Pancreas (tissue), 10 donors: Measurements from ENCODE around the gene UBXN1. TPM values are rescaled to one million over a fixed set of nuclear protein-coding genes. Genes with fewer than 3 reads are reported as not detected.
A peak's percentile ranks its signal among the peaks of the same experiment; 100 is the strongest.

Experiments used
- ATAC-seq, 4 donors: fragments of 200-7000 bp; cut with Tn5 transposase; one replicate each; pipeline versions ENCODE4 v1.8.0 to v1.9.1; 2020; ENCODE audit warnings: mild to moderate bottlenecking in 4 of 4, moderate library complexity in 4 of 4
- DNase-seq, 6 donors: peaks; one replicate each; pipeline ENCODE4 v3.0.0-alpha.2; 2020
- FAIRE-seq: peaks from 2 replicates; lab custom pipeline; 2012; peaks lifted over from hg19 to GRCh38; lab: Jason Lieb, UNC
- H3K27ac ChIP-seq, 4 donors: fragments of 200-600 bp; sonication (generic); 1 replicate in 3 of 4; 2 replicates in 1 of 4; pipeline versions ENCODE4 v1.5.0 to v1.8.0; 2020
- H3K27me3 ChIP-seq, 4 donors: fragments of 200-600 bp; one replicate each; pipeline ENCODE4 v1.8.0; 2021
- H3K36me3 ChIP-seq, 3 donors: fragments of 200-600 bp; sonication (generic) in 1 of 3; one replicate each; pipeline versions ENCODE4 v1.5.0 to v1.8.0; 2020 to 2021
- H3K4me1 ChIP-seq, 3 donors: fragments of 200-600 bp; one replicate each; pipeline ENCODE4 v1.8.0; 2021
- H3K4me3 ChIP-seq, 4 donors: fragments of 200-600 bp; sonication (generic) in 2 of 4; one replicate each; pipeline versions ENCODE4 v1.5.0 to v1.8.0; 2020 to 2021
- H3K9me3 ChIP-seq, 4 donors: fragments of 200-600 bp; one replicate each; pipeline ENCODE4 v1.8.0; 2021
- WGBS, 2 donors: extraction: QIAGEN DNeasy Blood & Tissue Kit; methylation state at CpG; one replicate each; pipeline ENCODE4 v1.1.7; 2013; 5-methylcytosine and 5-hydroxymethylcytosine counted together
- intact Hi-C, 3 donors: fragments of 100-400 bp; cut with DNase I; formaldehyde crosslinking; loops; one replicate each; pipeline versions ENCODE4 v1.11.1 to v1.14.2; 2022
- polyA plus RNA-seq, 2 donors: library from polyadenylated mRNA; stranded (reverse); fragments of 200-250 nt; gene quantifications; one replicate each; pipeline ENCODE4 v1.2.3, GENCODE V29; 2013
- total RNA-seq, 6 donors: library from RNA; stranded (reverse); fragmentation: NEBNext Ultra II Directional in 4 of 6; extraction: Animal tissue kit (Norgen Biotek cat#: 25700) in 4 of 6; gene quantifications; one replicate each; pipeline versions ENCODE4 v1.2.1 to v1.2.4, GENCODE V29; 2021 to 2023
- TF ChIP-seq, protein P1 (sequence below), 4 donors: fragments of 200-600 bp; sonication (generic) in 3 of 4; IDR thresholded peaks; one replicate each; pipeline versions ENCODE4 v1.5.0 to v1.8.0; 2021; ENCODE audit warnings: antibody characterized with exemption in 4 of 4
- donor health status: healthy with polysubstance abuse.
- donor health status: DM: no; HTN: no; CAD: no; lungs with moderate emphysema.
- donor health status: DM: no; HTN: no; CAD: no.
- donor health status: control.
- donor health status: control.
- donor health status: Bipolar disorder and iron deficiency.
- donor health status: DM: yes; HTN: yes; CAD: no.
- donor health status: DM: no; HTN: no; CAD: no.
- donor health status: DM: no; HTN: no; CAD: no.
- donor health status: DM: yes; HTN: yes; CAD: no.

The UBXN1 gene
- total and polyA plus RNA-seq, 8 donors, result 37.7 to 104 (median 60.0) TPM

DNA sequence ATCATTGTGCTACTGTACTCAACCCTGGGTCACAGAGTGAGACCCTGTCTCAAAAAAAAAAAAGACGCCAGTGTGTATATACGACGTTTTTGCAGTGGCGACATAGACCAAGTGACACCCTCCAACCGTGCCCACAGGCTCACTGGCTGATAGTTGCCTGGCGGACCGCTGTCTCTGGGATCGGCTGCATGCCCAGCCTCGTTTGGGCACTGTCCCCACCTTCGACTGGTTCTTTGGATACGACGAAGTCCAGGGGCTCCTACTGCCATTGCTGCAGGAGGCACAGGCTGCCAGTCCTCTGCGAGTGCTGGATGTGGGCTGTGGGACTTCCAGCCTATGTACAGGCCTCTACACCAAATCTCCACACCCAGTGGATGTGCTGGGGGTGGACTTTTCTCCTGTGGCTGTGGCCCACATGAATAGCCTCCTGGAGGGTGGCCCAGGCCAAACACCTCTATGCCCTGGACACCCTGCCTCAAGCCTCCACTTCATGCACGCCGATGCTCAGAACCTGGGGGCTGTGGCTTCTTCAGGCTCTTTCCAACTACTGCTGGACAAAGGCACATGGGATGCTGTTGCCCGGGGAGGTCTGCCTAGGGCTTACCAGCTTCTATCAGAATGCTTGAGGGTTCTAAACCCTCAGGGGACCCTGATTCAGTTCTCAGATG is 12.5 kb downstream of the UBXN1 start:
- Histone ChIP-seq H3K36me3 (no peaks in the 10 kb centered on the region), H3K4me1 (peaks cover 0 to 40% (median 18%) of the 10 kb centered on the region in 3 donors), H3K9me3 (no peaks in the 10 kb centered on the region), H3K27me3 (no peaks in the 10 kb centered on the region), H3K27ac (peak overlapping the region; percentile 51 to 84 (median 80)), H3K4me3 (peak overlapping the region; percentile 48 to 79 (median 72))
- ATAC-seq, result no peak
- intact Hi-C loops, result no loop called here
- no peak for FAIRE-seq
- peak in 1 of 6 donors; percentile 40 for DNase-seq
- WGBS, 2 donors, result 32 to 50% methylated on average over 16 of the region's 16 CpGs
- TF ChIP-seq, protein P1, sequence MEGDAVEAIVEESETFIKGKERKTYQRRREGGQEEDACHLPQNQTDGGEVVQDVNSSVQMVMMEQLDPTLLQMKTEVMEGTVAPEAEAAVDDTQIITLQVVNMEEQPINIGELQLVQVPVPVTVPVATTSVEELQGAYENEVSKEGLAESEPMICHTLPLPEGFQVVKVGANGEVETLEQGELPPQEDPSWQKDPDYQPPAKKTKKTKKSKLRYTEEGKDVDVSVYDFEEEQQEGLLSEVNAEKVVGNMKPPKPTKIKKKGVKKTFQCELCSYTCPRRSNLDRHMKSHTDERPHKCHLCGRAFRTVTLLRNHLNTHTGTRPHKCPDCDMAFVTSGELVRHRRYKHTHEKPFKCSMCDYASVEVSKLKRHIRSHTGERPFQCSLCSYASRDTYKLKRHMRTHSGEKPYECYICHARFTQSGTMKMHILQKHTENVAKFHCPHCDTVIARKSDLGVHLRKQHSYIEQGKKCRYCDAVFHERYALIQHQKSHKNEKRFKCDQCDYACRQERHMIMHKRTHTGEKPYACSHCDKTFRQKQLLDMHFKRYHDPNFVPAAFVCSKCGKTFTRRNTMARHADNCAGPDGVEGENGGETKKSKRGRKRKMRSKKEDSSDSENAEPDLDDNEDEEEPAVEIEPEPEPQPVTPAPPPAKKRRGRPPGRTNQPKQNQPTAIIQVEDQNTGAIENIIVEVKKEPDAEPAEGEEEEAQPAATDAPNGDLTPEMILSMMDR (IDR thresholded peaks at IDR 0.05), result no peak

DNA sequence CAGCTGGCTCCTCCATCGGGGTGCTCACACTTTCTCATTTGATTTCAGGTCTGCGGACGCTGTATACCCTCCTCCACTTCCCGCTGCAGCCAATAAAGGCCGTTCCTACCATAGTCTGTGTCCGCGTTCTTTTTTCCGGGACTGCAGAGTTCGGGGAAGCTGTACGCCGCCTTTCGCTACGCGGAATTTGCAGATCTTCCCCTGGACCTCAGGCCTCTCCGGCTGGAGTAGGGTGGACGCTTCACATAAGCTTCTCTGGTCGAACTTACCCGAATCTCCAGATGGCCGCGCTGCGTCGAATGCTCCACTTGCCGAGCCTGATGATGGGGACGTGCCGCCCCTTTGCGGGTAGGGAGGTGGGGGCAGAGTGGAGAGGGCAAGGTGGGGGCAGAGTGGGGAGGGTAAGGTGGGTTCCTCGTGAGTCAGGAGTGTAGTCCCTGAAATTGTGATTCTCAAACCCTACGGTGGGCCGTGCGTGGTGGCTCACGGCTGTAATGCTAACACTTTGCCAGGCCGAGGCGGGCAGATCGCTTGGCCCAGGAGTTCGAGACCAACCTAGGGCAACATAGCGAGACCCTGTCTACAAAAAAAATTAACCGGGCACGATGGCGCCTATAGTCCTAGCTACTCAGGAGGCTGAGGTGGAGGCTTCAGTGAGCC is 13.1 kb downstream of the UBXN1 start:
- 1 to 4% methylated on average over 39 of the region's 39 CpGs for WGBS, 2 donors
- peak in 5 of 6 donors; percentile 56 to 85 (median 58) for DNase-seq

DNA sequence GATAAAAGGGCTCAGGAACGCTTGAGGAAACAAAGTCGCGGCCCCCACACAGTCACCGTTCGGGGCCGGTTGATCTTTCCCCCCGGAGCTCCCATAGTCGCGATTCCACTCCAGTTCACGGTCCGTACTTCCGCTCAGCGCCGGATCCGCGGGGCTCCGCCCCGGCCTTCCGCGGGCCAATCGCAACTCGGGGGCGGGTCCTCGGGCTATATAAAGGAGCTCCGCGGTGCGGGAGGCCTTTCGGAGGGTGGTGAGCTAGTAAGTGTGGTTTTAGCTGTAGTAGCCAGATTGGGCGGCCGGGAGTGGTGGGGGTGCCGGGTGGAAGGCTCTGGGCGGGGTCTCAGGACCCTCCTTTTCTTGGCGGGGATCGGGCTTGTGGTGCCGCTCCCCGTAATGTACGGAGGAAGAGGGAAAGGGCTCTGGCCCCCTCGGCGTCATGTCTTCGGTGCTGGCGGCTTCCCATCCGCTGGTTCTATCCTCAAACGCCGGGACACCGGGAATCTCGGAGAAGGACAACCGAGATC is 13.7 kb downstream of the UBXN1 start, which contains the start of the genes C11orf98 and CSKMT:
Gene C11orf98, minus strand, starts transcription at position 136 of the 524 bp plus-strand sequence. Its CDS starts 41 bp downstream, at position 95.
Gene CSKMT, plus strand, starts transcription at position 238 of the 524 bp plus-strand sequence. CDS start 568 bp downstream, outside the sequence.
- intact Hi-C loops, result no loop called here
- TF ChIP-seq, protein P1 (IDR thresholded peaks at IDR 0.05), result no peak
- ATAC-seq (peak; percentile 94 to 98 (median 96)), FAIRE-seq (no peak), DNase-seq (peak; percentile 92 to 98 (median 96))
- peak within 1 kb of the TSS; percentile 51 to 84 (median 80) for H3K27ac ChIP-seq
- H3K9me3 ChIP-seq, result no peaks in the 10 kb centered on the region
- peaks cover 0 to 32% (median 12%) of the 10 kb centered on the region in 3 donors for H3K4me1 ChIP-seq
- WGBS, 2 donors, result 0 to 1% methylated on average over 42 to 47 of the region's 47 CpGs
- H3K4me3 ChIP-seq, result peak within 1 kb of the TSS; percentile 48 to 79 (median 72)
- H3K27me3 ChIP-seq, result no peaks in the 10 kb centered on the region
- no peaks in the 10 kb centered on the region for H3K36me3 ChIP-seq

More for the DNA sequence above, 13.1 kb downstream of the UBXN1 start:
- Histone ChIP-seq H3K4me3 (peak overlapping the region; percentile 48 to 79 (median 72)), H3K4me1 (peaks cover 0 to 38% (median 15%) of the 10 kb centered on the region in 3 donors), H3K36me3 (no peaks in the 10 kb centered on the region), H3K27me3 (no peaks in the 10 kb centered on the region), H3K9me3 (no peaks in the 10 kb centered on the region), H3K27ac (peak overlapping the region; percentile 51 to 84 (median 80))
- FAIRE-seq (no peak), ATAC-seq (peak; percentile 42 to 50 (median 46))
- TF ChIP-seq, protein P1 (IDR thresholded peaks at IDR 0.05), result no peak
- intact Hi-C loops, result no loop called here

DNA sequence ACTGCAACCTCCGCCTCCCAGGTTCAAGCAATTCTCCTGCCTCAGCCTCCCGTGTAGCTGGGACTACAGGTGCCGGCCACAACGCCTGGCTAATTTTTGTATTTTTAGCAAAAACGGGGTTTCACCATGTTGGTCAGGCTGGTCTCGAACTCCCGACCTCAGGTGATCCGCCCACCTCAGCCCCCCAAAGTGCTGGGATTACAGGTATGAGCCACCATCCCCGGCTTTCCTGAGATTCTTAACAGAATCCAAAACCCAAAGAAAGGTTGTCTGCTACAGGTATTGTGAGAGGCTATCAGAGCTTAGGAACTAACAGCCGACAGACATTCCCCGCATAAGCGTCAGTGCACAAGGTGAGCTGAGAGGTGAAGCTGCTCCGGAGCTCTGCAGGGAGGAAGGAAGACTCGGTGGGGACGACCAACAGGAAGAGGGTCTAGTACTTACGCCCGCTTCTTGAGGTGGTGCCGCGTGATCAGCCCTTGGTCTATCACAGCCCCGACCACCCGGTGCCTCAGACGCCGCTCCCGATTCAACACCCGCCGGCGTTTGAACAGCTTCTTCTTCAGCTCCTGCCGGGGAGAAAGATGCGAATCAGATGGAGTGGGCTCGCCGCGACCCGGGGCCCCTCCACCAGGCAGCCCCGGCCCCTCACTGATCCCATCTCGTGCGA is 14.3 kb downstream of the UBXN1 start:
- H3K4me1 ChIP-seq, result peaks cover 0 to 29% (median 12%) of the 10 kb centered on the region in 3 donors
- TF ChIP-seq, protein P1 (IDR thresholded peaks at IDR 0.05), result no peak
- H3K36me3 ChIP-seq, result no peaks in the 10 kb centered on the region
- no peak for FAIRE-seq
- WGBS, 2 donors, result 3% methylated on average over 34 to 36 of the region's 36 CpGs
- intact Hi-C loops, result no loop called here
- H3K27ac ChIP-seq, result peak overlapping the region; percentile 51 to 84 (median 80)
- H3K4me3 ChIP-seq, result peak overlapping the region; percentile 48 to 79 (median 72)
- ATAC-seq, result peak; percentile 48 to 68 (median 58)
- H3K27me3 ChIP-seq, result no peaks in the 10 kb centered on the region
- DNase-seq, result peak in 4 of 6 donors; percentile 53 to 79 (median 58)
- H3K9me3 ChIP-seq, result no peaks in the 10 kb centered on the region
